Lower leg skin (tissue), 3 donors: Measurements from ENCODE around the gene FUT6.

Experiments
- CTCF ChIP-seq, 3 donors: fragments of 450-650 bp; IDR thresholded peaks; one replicate each; pipeline ENCODE4 v1.5.1; 2016; ENCODE audit warnings: antibody characterized with exemption in 3 of 3, mild to moderate bottlenecking in 3 of 3, moderate library complexity in 2 of 3
- POLR2A ChIP-seq, 2 donors: fragments of 450-650 bp; IDR thresholded peaks; one replicate each; pipeline ENCODE4 v1.6.1; 2016 to 2017; ENCODE audit warnings: antibody characterized with exemption in 2 of 2, mild to moderate bottlenecking in 1 of 2, moderate library complexity in 1 of 2

GRCh38 chr19:5870986-5871394, 31.5 kb upstream of the FUT6 start:
- peak in 1 of 3 donors; percentile 37 for TF ChIP-seq CTCF (IDR thresholded peaks at IDR 0.05)
- TF ChIP-seq POLR2A (IDR thresholded peaks at IDR 0.05), result no peak
